Retina (tissue), 1 donor: Measurements from ENCODE around the gene F7.
A peak's percentile ranks its signal among the peaks of the same experiment; 100 is the strongest.

Experiments
- DNase-seq: peaks from one replicate; pipeline ENCODE4 v3.0.0-alpha.2; 2016

The F7 gene

GRCh38 chr13:113119822-113120189 lies 14.2 kb downstream of the F7 start:
- no peak for DNase-seq

- DNase-seq = no peak
Measured at GRCh38 chr13:113120300-113121182, 14.9 kb downstream of the F7 start.

- DNase-seq = no peak
Measured at GRCh38 chr13:113121183-113121927, 15.8 kb downstream of the F7 start.

- DNase-seq = no peak
Measured at GRCh38 chr13:113121928-113122471, 16.4 kb downstream of the F7 start.

- peak; percentile 68 for DNase-seq
Measured at GRCh38 chr13:113122550-113123225, 17.1 kb downstream of the F7 start, which contains the start of gene F10. F10 (plus strand) TSS chr13:113122799; CDS start chr13:113122856, 57 bp downstream.

DNA sequence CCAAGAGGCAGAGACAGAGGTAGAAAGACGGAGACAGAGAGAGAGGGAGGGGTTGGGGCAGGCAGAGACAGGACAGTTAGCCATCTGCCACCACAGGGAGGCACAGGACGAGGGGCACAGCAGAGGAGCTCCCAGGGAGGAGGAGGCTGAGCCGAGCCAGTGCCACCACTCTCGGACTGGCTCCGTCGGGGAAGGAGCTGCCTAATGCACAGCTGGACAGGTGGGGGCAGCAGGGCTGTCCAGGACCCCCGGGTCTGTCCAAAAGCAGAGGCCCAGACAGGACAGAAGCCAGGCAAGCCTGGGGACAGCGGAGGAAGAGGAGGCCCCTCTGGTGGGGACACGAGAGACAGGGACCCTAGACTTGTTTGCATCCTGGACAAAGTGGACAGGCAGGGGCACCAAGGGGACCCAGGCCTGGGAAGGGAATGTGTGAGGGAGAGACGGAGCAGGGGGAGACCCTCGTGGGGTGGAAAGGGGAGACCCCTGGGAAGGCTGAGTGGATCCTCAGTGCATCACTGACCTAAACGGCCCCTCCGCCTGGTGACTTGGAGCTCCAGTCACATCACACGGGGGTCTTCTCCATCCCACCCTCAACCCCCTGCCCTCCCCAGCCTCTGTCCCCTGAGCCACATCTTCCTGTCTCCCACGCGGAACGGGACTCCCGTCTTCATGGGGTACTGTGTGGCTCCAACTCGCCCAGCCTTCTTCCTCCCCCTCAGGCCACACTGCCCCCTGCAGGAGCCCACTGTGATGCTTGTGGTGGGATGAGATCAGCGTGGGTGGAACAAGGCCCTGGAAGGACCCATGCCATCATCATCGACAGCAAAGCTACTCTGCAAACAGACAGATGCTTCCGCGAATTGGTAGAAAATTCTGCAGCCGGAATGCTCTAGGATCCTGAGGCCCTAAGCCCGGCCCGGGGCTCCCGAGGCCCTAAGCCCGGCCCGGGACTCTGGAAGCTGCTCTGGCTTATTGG lies 17.9 kb downstream of the F7 start:
- DNase-seq = no peak

- DNase-seq = no peak
Measured at GRCh38 chr13:113124211-113124970, 18.8 kb downstream of the F7 start.

GRCh38 chr13:113125506-113126264 lies 20.1 kb downstream of the F7 start:
- no peak for DNase-seq

- DNase-seq = no peak
Measured at GRCh38 chr13:113126265-113127150, 20.9 kb downstream of the F7 start.

DNA sequence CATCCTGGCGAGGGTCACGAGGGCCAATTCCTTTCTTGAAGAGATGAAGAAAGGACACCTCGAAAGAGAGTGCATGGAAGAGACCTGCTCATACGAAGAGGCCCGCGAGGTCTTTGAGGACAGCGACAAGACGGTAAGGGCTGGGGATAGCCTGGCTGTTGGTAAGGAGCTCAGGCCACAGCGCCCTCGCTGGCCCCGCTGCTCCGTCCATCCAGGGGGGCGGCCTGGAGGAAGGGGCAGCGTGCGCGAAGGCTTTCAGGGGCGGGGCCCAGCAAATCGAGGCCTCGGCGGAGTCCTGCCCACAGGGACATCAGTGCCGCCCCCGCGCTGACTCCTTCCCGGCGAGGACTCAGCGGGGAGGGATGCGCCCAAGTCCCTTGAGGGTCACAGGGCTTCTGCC lies 23.9 kb downstream of the F7 start:
- DNase-seq = no peak

DNA sequence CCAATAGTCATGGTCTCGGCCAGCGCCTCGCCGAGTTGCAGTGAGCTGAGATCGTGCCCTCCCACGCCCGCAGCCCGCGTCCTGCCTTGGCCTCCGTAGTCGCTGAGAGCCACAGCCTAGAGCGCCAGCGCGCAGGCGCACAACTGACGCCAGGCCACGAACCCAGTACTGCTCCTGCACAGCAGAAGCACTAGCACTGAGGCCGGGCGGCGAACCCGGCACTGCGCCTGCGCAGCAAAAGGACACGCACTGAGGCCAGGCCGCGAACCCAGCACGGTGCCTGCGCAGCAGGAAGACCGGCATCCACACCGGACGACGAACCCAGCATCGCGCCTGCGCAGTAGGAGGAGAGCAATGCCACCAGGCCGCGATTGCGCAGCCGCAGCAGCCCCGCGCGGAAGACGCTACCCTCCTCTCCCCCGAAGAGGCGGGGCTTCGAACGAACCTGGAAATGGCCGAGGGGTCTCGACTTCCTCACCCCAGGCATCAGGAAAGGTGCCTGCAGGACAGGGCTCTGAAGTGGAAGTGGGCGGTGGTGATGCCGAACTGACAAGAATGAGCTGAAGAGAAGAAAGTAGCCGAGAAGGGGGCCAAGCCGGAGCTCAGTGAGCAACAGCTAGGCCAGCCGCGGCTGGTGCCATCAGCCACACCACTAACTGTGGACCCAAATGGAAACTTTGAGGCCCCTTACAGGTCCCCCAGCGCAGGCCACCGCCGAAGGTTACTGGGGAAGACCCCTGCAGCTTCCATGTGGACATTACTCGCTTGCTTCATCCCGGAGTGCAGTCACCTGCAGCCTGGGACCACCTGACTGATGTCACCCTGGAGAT lies 24.5 kb downstream of the F7 start:
- DNase-seq = no peak

DNA sequence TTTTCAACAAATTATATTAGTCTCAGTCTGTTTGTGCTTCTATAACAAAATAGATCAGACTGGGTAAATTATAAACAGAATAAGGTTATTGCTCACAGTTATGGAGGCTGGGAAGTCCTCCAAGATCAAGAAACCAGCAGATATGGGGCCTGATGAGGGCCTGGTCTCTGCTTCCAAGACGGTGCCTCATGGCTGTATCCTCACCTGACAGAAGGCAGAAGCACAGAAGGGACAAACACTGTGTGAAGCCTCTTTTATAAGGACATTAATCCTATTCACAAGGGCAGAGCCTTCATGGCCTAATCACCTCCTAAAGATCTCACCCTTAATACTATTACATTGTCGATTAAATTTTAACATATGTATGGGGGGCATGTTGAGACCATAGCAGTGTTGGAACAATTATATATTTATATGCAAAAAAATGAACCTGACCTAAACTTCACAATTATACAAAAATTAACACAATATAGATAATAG lies 29.7 kb downstream of the F7 start:
- DNase-seq = no peak

DNA sequence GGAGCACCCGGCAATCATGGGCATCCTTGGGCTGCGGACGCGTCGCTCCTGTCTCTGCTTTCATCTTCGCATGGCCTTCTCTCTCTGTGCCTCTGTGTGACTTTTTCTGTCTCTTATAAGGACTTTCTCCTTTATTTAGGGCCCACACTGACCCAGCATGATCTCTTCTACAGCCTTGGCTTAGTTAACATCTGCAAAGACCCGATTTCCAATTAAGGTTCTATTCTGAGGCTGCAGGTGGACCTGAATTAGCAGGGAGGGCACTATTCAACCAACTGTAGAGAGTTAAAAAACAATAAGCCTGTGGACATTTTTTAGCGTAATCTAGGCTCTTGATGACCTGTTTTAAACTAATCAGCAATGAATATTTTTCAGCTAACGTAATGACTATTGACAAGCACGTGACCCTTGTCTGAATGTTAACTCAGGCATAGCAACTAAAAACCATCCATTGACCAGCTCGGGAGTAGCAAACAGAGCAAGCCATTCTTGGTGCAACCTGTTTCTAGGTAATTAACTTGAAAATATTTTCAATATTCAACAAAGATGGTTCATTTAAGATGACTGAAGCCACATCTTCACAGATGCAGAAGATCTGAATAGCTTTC lies 32.2 kb downstream of the F7 start:
- peak; percentile 58 for DNase-seq

GRCh38 chr13:113138792-113139551 lies 33.4 kb downstream of the F7 start:
- no peak for DNase-seq

- peak; percentile 46 for DNase-seq
Measured at GRCh38 chr13:113139577-113139976, 34.0 kb downstream of the F7 start.

DNA sequence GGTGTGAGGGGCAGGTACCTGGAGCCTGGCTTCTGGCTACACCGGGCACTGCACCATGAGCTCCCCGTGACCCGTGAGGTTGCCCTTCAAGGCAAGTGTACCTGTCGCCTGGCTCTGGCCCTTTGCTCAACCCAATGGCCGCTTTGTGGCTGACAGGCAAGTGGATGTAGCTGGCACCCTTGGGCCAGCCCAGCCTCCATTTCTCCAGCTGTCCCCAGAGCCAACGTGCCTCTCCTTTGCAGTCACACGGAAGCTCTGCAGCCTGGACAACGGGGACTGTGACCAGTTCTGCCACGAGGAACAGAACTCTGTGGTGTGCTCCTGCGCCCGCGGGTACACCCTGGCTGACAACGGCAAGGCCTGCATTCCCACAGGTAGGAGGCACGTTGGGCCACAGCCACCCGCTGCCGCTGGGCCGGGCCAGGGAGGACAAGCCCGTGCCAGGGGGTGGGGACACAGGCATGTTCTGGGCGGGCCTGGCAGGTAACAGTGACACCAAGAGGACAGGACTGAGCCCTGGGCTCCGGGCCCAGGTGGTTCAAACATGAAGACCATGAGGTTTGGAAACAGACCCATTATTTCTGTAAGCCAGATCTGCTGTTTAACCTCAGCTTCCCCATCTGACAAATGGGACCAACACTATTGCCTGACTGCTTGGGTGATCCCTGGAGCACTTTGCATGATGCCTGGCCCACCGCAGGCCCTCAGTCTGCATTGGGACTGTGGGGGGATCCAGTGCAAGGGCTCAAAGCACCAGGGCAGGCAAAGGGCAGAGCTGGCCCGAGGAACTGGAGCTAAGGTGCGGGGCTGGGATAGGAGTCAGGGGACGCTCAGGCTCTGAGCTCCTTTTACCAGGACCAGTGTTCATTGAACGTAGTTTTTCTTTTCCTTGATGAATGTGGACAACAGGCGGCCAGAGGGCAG lies 35.3 kb downstream of the F7 start:
- no peak for DNase-seq
